ENCODE results near the gene NUCB2. TPM values are rescaled to one million over a fixed set of nuclear protein-coding genes. Genes with fewer than 3 reads are reported as not detected.
A peak's percentile ranks its signal among the peaks of the same experiment; 100 is the strongest.
"Not testable (repeated sequence)": the region's sequence is repeated elsewhere in the genome, so short reads cannot be mapped to it uniquely, and the experiment has no call there.

NUCB2 gene
- total RNA-seq (100 to 1,000 TPM in 2 of 9 donors, 10 to 100 TPM in 7; 41.8 to 190 (median 75.6) TPM), polyA plus RNA-seq (100 to 1,000 TPM; 130 to 339 (median 137) TPM)
- long read RNA-seq, donor 1, transcript NUCB2-208 (14 exons, 2,274 nt): major isoform, 9 of 79 reads
- long read RNA-seq, donor 1, partial matches to known transcripts: 68 of 79 reads
- long read RNA-seq, donor 1, other reads (novel, unspliced or antisense): 0 of 79 reads
- long read RNA-seq, donor 2, transcript NUCB2-208 (14 exons, 2,274 nt): major isoform, 5 of 32 reads
- long read RNA-seq, donor 2, partial matches to known transcripts: 27 of 32 reads
- long read RNA-seq, donor 2, other reads (novel, unspliced or antisense): 0 of 32 reads
- long read RNA-seq, donor 3, transcript NUCB2-208 (14 exons, 2,274 nt): major isoform, 6 of 60 reads
- long read RNA-seq, donor 3, partial matches to known transcripts: 51 of 60 reads
- long read RNA-seq, donor 3, other reads (novel, unspliced or antisense): 0 of 60 reads
- long read RNA-seq, donor 4, partial matches to known transcripts: 24 of 41 reads
- long read RNA-seq, donor 4, other reads (novel, unspliced or antisense): 12 of 41 reads
- long read RNA-seq, donor 5, transcript NUCB2-208 (14 exons, 2,274 nt): major isoform, 46 of 96 reads
- long read RNA-seq, donor 5, partial matches to known transcripts: 4 of 96 reads
- long read RNA-seq, donor 5, other reads (novel, unspliced or antisense): 46 of 96 reads
- long read RNA-seq, donor 6, partial matches to known transcripts: 24 of 40 reads
- long read RNA-seq, donor 6, other reads (novel, unspliced or antisense): 14 of 40 reads
- long read RNA-seq, donor 7, transcript NUCB2-208 (14 exons, 2,274 nt): major isoform, 7 of 33 reads
- long read RNA-seq, donor 7, partial matches to known transcripts: 25 of 33 reads
- long read RNA-seq, donor 7, other reads (novel, unspliced or antisense): 0 of 33 reads
- long read RNA-seq, donor 8, transcript NUCB2-208 (14 exons, 2,274 nt): major isoform, 5 of 56 reads
- long read RNA-seq, donor 8, partial matches to known transcripts: 49 of 56 reads
- long read RNA-seq, donor 8, other reads (novel, unspliced or antisense): 0 of 56 reads
- long read RNA-seq, donor 9, partial matches to known transcripts: 27 of 33 reads
- long read RNA-seq, donor 9, other reads (novel, unspliced or antisense): 0 of 33 reads
- long read RNA-seq, donor 10, partial matches to known transcripts: 20 of 26 reads
- long read RNA-seq, donor 10, other reads (novel, unspliced or antisense): 0 of 26 reads

GRCh38 chr11:17276236-17277023 is at the start of gene NUCB2:
Gene NUCB2, plus strand, starts transcription at chr11:17276739. Its CDS starts 18,585 bp downstream, at chr11:17295324.
- peak in 1 of 2 donors; percentile 86 for TF ChIP-seq POLR2A (IDR thresholded peaks at IDR 0.05)
- TF ChIP-seq CTCF (IDR thresholded peaks at IDR 0.05): no peak
- Histone ChIP-seq H3K4me1 (replicated peaks in 1 of 2) (peaks cover 0 to 7% of the 10 kb centered on the region in 2 donors), H3K36me3 (replicated peaks in 1 of 2) (no peaks in the 10 kb centered on the region), H3K27ac (peak within 1 kb of the TSS; percentile 59 to 95 (median 77)), H3K9me3 (replicated peaks in 1 of 3) (no peaks in the 10 kb centered on the region), H3K4me3 (peak within 1 kb of the TSS; percentile 75 to 94 (median 84)), H3K27me3 (no peaks in the 10 kb centered on the region)
- 0 to 2% (median 0%) methylated on average over 13 to 75 of the region's 75 CpGs for WGBS, 4 donors
- intact Hi-C loops (cut with DNase I): no loop called here
- DNase-seq: peak; percentile 97 to 98 (median 98)

GRCh38 chr11:17228186-17228925 is 48.2 kb upstream of the NUCB2 start:
- not testable (repeated sequence) for H3K27ac ChIP-seq; H3K4me1 ChIP-seq (replicated peaks in 1 of 2); H3K9me3 ChIP-seq (replicated peaks in 1 of 3); H3K4me3 ChIP-seq; DNase-seq; H3K27me3 ChIP-seq; H3K36me3 ChIP-seq (replicated peaks in 1 of 2)
- intact Hi-C loops (cut with DNase I): loop anchor here in 1 of 2 donors (10.0 kb wide), 3 partner anchors 126 to 276 kb away; partner anchors contain the start of genes KCNJ11 and NCR3LG1
- WGBS, 4 donors: 87 to 97% (median 93%) methylated on average over 25 to 38 of the region's 38 CpGs

GRCh38 chr11:17229481-17230152 is 46.9 kb upstream of the NUCB2 start:
- DNase-seq: no peak
- Histone ChIP-seq H3K4me1 (replicated peaks in 1 of 2) (no peaks in the 10 kb centered on the region), H3K9me3 (replicated peaks in 1 of 3) (no peaks in the 10 kb centered on the region), H3K36me3 (replicated peaks in 1 of 2) (no peaks in the 10 kb centered on the region), H3K27ac (no peak overlapping the region), H3K27me3 (no peaks in the 10 kb centered on the region), H3K4me3 (no peak overlapping the region)
- 62 to 71% (median 68%) methylated on average over 7 of the region's 7 CpGs for WGBS, 4 donors
- intact Hi-C loops (cut with DNase I): loop anchor here in 1 of 2 donors (10.0 kb wide), 3 partner anchors 125 to 275 kb away; partner anchors contain the start of genes KCNJ11 and NCR3LG1
- TF ChIP-seq POLR2A (IDR thresholded peaks at IDR 0.05): no peak
- TF ChIP-seq CTCF (IDR thresholded peaks at IDR 0.05): no peak
